ENCODE measurements around the gene PYROXD2.

The PYROXD2 gene

GRCh38 chr10:98414932-98415730 lies at the start of gene PYROXD2:
TSS of gene PYROXD2 (minus strand) at chr10:98415182. CDS start at chr10:98415135, 47 bp downstream.
- peak; percentile 48 for DNase-seq (ENCODE audit: low read depth)
- H3K4me3 ChIP-seq (ENCODE audit: low read depth, low read length), result peak within 1 kb of the TSS; percentile 5; the same call in 1 of the 2 replicates
- TF ChIP-seq, protein P1, sequence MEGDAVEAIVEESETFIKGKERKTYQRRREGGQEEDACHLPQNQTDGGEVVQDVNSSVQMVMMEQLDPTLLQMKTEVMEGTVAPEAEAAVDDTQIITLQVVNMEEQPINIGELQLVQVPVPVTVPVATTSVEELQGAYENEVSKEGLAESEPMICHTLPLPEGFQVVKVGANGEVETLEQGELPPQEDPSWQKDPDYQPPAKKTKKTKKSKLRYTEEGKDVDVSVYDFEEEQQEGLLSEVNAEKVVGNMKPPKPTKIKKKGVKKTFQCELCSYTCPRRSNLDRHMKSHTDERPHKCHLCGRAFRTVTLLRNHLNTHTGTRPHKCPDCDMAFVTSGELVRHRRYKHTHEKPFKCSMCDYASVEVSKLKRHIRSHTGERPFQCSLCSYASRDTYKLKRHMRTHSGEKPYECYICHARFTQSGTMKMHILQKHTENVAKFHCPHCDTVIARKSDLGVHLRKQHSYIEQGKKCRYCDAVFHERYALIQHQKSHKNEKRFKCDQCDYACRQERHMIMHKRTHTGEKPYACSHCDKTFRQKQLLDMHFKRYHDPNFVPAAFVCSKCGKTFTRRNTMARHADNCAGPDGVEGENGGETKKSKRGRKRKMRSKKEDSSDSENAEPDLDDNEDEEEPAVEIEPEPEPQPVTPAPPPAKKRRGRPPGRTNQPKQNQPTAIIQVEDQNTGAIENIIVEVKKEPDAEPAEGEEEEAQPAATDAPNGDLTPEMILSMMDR (IDR thresholded peaks at IDR 0.05; ENCODE audit: insufficient read depth, low read depth, low read length, missing control alignments), result no peak

GRCh38 chr10:98463976-98464754 lies 49.2 kb upstream of the PYROXD2 start:
- TF ChIP-seq, protein P1 (IDR thresholded peaks at IDR 0.05; ENCODE audit: insufficient read depth, low read depth, low read length, missing control alignments), result no peak
- no peak for DNase-seq (ENCODE audit: low read depth)
- no peak overlapping the region for H3K4me3 ChIP-seq (ENCODE audit: low read depth, low read length)

DNA sequence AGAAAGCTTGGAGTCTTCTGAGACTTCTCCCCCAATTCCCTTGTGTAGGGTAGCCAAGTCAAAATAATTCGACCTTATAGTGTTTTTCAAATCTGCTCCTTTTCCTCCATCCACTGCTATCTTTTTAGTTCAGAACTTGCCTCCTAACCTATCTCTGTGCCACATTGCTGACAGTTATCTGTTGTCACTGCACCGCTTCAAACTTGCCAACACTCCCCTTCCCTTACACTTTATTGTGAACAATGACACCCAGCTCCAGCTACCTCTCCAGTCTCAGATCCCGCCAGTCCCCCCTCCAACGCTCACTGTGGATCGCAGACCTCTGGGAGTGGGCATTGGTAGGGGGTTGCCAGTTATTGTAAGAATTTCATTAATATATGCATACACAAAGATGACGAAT lies 48.0 kb upstream of the PYROXD2 start:
- no peak for DNase-seq (ENCODE audit: low read depth)
- no peak overlapping the region for H3K4me3 ChIP-seq (ENCODE audit: low read depth, low read length)
- TF ChIP-seq, protein P1 (IDR thresholded peaks at IDR 0.05; ENCODE audit: insufficient read depth, low read depth, low read length, missing control alignments), result no peak

- TF ChIP-seq, protein P1 (IDR thresholded peaks at IDR 0.05; ENCODE audit: insufficient read depth, low read depth, low read length, missing control alignments), result no peak
Observed at GRCh38 chr10:98461500-98461842, 46.5 kb upstream of the PYROXD2 start.

GRCh38 chr10:98460837-98461499 lies 46.0 kb upstream of the PYROXD2 start:
- DNase-seq (ENCODE audit: low read depth), result no peak
- no peak overlapping the region for H3K4me3 ChIP-seq (ENCODE audit: low read depth, low read length)
- TF ChIP-seq, protein P1 (IDR thresholded peaks at IDR 0.05; ENCODE audit: insufficient read depth, low read depth, low read length, missing control alignments), result no peak

More at GRCh38 chr10:98461500-98461842, 46.5 kb upstream of the PYROXD2 start:
- no peak overlapping the region for H3K4me3 ChIP-seq (ENCODE audit: low read depth, low read length)
- no peak for DNase-seq (ENCODE audit: low read depth)

GRCh38 chr10:98458809-98459784 lies 44.1 kb upstream of the PYROXD2 start:
- DNase-seq (ENCODE audit: low read depth), result no peak
- TF ChIP-seq, protein P1 (IDR thresholded peaks at IDR 0.05; ENCODE audit: insufficient read depth, low read depth, low read length, missing control alignments), result no peak
- H3K4me3 ChIP-seq (ENCODE audit: low read depth, low read length), result no peak overlapping the region

All from GM12865 (cell line).